ENCODE results near the gene ASPM.
"Not testable (repeated sequence)": the region's sequence is repeated elsewhere in the genome, so short reads cannot be mapped to it uniquely, and the experiment has no call there.

DNA sequence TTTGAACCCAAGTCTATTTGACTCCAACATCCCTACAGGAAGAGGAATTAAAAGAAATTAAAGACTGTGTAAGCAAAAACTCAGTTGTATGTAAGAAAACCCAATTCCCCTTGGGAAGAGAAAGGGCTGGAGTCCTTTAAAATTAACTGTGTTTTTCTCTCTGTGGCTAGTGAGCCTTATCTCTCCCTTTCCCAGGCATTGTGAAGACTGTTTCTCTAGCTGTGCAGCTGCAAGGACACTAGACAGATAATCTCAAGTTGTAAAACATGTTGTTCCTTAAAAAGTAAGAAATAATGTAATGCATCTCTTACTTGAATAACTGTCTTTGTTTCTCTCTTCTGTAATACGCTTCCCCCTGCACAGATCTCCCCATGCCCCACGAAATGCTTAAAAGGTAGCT is 49.5 kb downstream of the ASPM start:
- not testable (repeated sequence) for TF ChIP-seq CTCF, POLR2A (IDR thresholded peaks at IDR 0.05)
